Measurements from ENCODE around the gene HAL. TPM values are rescaled to one million over a fixed set of nuclear protein-coding genes. Genes with fewer than 3 reads are reported as not detected.

HAL gene
- total and polyA plus RNA-seq, 2 donors (not counting 1 experiment from before 2014, with no cell fraction given) = 1.3 to 4.8 TPM

DNA sequence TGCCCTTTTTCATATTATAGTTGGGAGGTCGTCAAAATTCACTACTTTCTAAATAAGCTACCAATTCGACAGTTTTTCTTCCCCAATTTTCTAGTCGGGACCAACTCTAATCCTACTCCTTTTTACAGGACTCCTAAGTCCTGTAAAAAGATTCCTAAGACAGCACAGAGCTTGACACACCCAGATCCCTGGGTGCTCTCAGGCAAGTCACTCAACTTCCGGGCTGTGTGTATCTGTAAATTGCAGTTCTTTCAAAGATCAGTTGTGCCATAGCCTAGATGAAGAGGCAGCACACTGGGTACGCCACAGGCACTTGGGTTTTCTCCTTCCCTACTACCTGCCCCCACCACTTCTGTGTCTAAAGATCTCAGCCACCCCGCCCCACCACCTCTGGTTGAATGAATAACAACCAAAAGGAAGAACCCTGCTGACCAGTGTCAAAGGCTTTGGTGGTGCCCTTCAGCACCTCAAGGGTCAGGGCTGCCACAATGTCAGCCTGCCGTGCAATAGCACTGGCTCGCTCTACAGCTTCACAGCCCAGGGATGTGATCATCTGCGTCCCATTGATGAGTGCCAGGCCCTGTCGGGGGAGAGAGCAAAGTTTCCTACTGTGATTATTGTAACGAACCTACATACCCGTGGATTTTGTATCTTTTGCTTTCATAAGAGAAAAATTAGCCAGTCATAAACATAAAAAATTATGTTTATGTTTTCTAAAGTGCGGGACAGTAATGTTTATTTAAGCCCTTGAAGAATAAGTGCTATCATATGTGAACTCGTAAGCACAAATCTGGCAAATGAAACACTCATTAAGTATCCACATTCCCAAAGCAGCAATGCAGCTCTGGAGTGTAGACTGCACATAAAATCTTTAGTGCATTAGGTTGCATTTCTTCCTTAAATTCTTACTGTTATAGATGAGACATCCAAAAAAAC is 9.2 kb downstream of the HAL start:
- no peak overlapping the region for H3K4me3 Mint-ChIP-seq
- ATAC-seq (ENCODE audit: low read depth) (no peak), DNase-seq (no peak)
- Histone ChIP-seq H3K9me3 (ENCODE audit: control extremely low read depth in 1 of 3, control insufficient read depth in 2 of 3, insufficient read depth in 1 of 3, low read length in 2 of 3) (no peaks in the 10 kb centered on the region), H4K20me1 (ENCODE audit: control insufficient read depth, insufficient read depth, low read length, poor library complexity, severe bottlenecking) (no peaks in the 10 kb centered on the region), H3K79me2 (ENCODE audit: control insufficient read depth, insufficient read depth, low read length) (no peaks in the 10 kb centered on the region), H3K27me3 (replicated peaks in 1 of 4; ENCODE audit: control extremely low read depth in 1 of 4, control insufficient read depth in 3 of 4, insufficient read depth in 4 of 4, low read length in 3 of 4) (no peaks in the 10 kb centered on the region), H3K4me3 (ENCODE audit: control extremely low read depth in 1 of 5, extremely low read depth in 1 of 5, insufficient read depth in 1 of 5, low read depth in 2 of 5, low read length in 4 of 5) (no peak overlapping the region), H3K36me3 (replicated peaks in 1 of 2; ENCODE audit: control extremely low read depth in 1 of 2, control insufficient read depth in 1 of 2, extremely low read depth in 1 of 2, insufficient read depth in 2 of 2, low read length in 1 of 2) (no peaks in the 10 kb centered on the region), H3K27ac (ENCODE audit: low read length in 2 of 2) (no peak overlapping the region), H2AFZ (ENCODE audit: insufficient read depth, low read depth, low read length, poor library complexity, severe bottlenecking) (no peak overlapping the region), H3K4me2 (replicated peaks; ENCODE audit: low read depth, low read length, poor library complexity, severe bottlenecking) (no peak overlapping the region), H3K9ac (ENCODE audit: low read length) (no peak overlapping the region), H3K4me1 (ENCODE audit: control insufficient read depth in 2 of 2, insufficient read depth in 2 of 2, low read length in 2 of 2) (no peaks in the 10 kb centered on the region)
- H3K27me3 Mint-ChIP-seq = no peaks in the 10 kb centered on the region
- no peak for TF ChIP-seq EZH2 (IDR thresholded peaks at IDR 0.05; ENCODE audit: borderline replicate concordance, insufficient read depth, low read depth, low read length, poor library complexity, severe bottlenecking)
- TF ChIP-seq, protein P1, sequence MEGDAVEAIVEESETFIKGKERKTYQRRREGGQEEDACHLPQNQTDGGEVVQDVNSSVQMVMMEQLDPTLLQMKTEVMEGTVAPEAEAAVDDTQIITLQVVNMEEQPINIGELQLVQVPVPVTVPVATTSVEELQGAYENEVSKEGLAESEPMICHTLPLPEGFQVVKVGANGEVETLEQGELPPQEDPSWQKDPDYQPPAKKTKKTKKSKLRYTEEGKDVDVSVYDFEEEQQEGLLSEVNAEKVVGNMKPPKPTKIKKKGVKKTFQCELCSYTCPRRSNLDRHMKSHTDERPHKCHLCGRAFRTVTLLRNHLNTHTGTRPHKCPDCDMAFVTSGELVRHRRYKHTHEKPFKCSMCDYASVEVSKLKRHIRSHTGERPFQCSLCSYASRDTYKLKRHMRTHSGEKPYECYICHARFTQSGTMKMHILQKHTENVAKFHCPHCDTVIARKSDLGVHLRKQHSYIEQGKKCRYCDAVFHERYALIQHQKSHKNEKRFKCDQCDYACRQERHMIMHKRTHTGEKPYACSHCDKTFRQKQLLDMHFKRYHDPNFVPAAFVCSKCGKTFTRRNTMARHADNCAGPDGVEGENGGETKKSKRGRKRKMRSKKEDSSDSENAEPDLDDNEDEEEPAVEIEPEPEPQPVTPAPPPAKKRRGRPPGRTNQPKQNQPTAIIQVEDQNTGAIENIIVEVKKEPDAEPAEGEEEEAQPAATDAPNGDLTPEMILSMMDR (IDR thresholded peaks at IDR 0.05) = no peak
- 92% methylated on average over 7 of the region's 14 CpGs for WGBS (ENCODE audit: insufficient coverage)
- CTCF ChIA-PET = interaction anchor here (0.6 to 0.7 kb wide), 2 partner anchors 12 to 534 kb away, joined by 3 read pairs; no protein-coding TSS in a partner anchor
- no peaks in the 10 kb centered on the region for H3K4me1 Mint-ChIP-seq
- POLR2A ChIA-PET = no interaction called here
- H3K9me3 Mint-ChIP-seq (ENCODE audit: insufficient read depth) = no peaks in the 10 kb centered on the region
- no peak overlapping the region for H3K27ac Mint-ChIP-seq
- intact Hi-C loops (cut with micrococcal nuclease) = no loop called here

DNA sequence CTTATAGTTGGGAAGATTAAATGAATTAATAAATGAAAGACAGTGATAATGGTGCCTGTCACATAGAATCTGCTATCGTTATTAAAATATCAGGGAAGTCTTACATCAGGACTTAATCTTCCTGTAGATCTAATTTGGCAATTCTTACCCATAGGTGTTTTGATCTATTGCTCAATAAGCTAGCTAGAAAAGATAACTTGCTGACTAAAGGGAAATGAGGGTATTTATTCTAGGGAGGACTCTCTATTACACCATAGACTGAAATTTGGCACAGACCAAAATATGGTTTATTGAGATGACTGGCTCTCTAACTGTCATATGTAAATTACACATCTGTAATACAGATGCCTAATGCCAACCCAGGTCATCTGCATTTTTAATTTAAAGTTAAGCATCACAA is 11.5 kb downstream of the HAL start:
- no peak for ATAC-seq (ENCODE audit: low read depth)
- no CpG with 5 or more reads among the region's 1 CpG for WGBS (ENCODE audit: insufficient coverage)

More for the DNA sequence above, 11.5 kb downstream of the HAL start:
- H3K27me3 Mint-ChIP-seq = no peaks in the 10 kb centered on the region
- Histone ChIP-seq H3K27me3 (replicated peaks in 1 of 4; ENCODE audit: control extremely low read depth in 1 of 4, control insufficient read depth in 3 of 4, insufficient read depth in 4 of 4, low read length in 3 of 4) (no peaks in the 10 kb centered on the region), H3K4me3 (ENCODE audit: control extremely low read depth in 1 of 5, extremely low read depth in 1 of 5, insufficient read depth in 1 of 5, low read depth in 2 of 5, low read length in 4 of 5) (no peak overlapping the region), H3K36me3 (replicated peaks in 1 of 2; ENCODE audit: control extremely low read depth in 1 of 2, control insufficient read depth in 1 of 2, extremely low read depth in 1 of 2, insufficient read depth in 2 of 2, low read length in 1 of 2) (no peaks in the 10 kb centered on the region), H2AFZ (ENCODE audit: insufficient read depth, low read depth, low read length, poor library complexity, severe bottlenecking) (no peak overlapping the region), H3K4me1 (ENCODE audit: control insufficient read depth in 2 of 2, insufficient read depth in 2 of 2, low read length in 2 of 2) (no peaks in the 10 kb centered on the region), H3K27ac (ENCODE audit: low read length in 2 of 2) (no peak overlapping the region), H3K9ac (ENCODE audit: low read length) (no peak overlapping the region), H3K9me3 (ENCODE audit: control extremely low read depth in 1 of 3, control insufficient read depth in 2 of 3, insufficient read depth in 1 of 3, low read length in 2 of 3) (no peaks in the 10 kb centered on the region), H3K4me2 (replicated peaks; ENCODE audit: low read depth, low read length, poor library complexity, severe bottlenecking) (no peak overlapping the region), H3K79me2 (ENCODE audit: control insufficient read depth, insufficient read depth, low read length) (no peaks in the 10 kb centered on the region), H4K20me1 (ENCODE audit: control insufficient read depth, insufficient read depth, low read length, poor library complexity, severe bottlenecking) (no peaks in the 10 kb centered on the region)
- POLR2A ChIA-PET = no interaction called here
- CTCF ChIA-PET = no interaction called here
- TF ChIP-seq, protein P1 (IDR thresholded peaks at IDR 0.05) = no peak
- TF ChIP-seq EZH2 (IDR thresholded peaks at IDR 0.05; ENCODE audit: borderline replicate concordance, insufficient read depth, low read depth, low read length, poor library complexity, severe bottlenecking) = no peak
- no peak overlapping the region for H3K27ac Mint-ChIP-seq
- DNase-seq = no peak
- H3K9me3 Mint-ChIP-seq (ENCODE audit: insufficient read depth) = no peaks in the 10 kb centered on the region
- intact Hi-C loops (cut with micrococcal nuclease) = no loop called here
- H3K4me1 Mint-ChIP-seq = no peaks in the 10 kb centered on the region
- H3K4me3 Mint-ChIP-seq = no peak overlapping the region
